Stomach (tissue), 9 donors: ENCODE data around the gene ANKRD33. TPM values are rescaled to one million over a fixed set of nuclear protein-coding genes. Genes with fewer than 3 reads are reported as not detected.
A peak's percentile ranks its signal among the peaks of the same experiment; 100 is the strongest.

ENCODE experiments used
- DNase-seq, 2 donors: peaks; one replicate each; pipeline versions ENCODE4 v3.0.0 to v3.0.0-alpha.2; 2013 to 2019
- H3K27ac ChIP-seq, 5 donors: fragments of 200-600 bp in 4 of 5; sonication (generic) in 4 of 5; one replicate each; pipeline ENCODE4 v1.5.1; 2013 to 2019; ENCODE audit warnings: mild to moderate bottlenecking in 1 of 5, moderate library complexity in 1 of 5
- H3K27me3 ChIP-seq, 3 donors: fragments of 200-600 bp; sonication (generic); one replicate each; pipeline ENCODE4 v1.5.1; 2017 to 2019; ENCODE audit warnings: mixed run types in 1 of 3
- H3K36me3 ChIP-seq, 4 donors: fragments of 200-600 bp; sonication (generic); 1 replicate in 3 of 4; 2 replicates in 1 of 4; pipeline ENCODE4 v1.5.1; 2016 to 2019
- H3K4me1 ChIP-seq, 4 donors: fragments of 200-600 bp; sonication (generic); one replicate each; pipeline ENCODE4 v1.5.1; 2016 to 2019
- H3K4me3 ChIP-seq, 4 donors: fragments of 200-600 bp; sonication (generic) in 3 of 4; one replicate each; pipeline ENCODE4 v1.5.1; 2016 to 2019; ENCODE audit warnings: mild to moderate bottlenecking in 1 of 4
- H3K9me3 ChIP-seq, 4 donors: fragments of 200-600 bp; sonication (generic); one replicate each; pipeline ENCODE4 v1.5.1; 2016 to 2019
- CTCF ChIP-seq, 7 experiments: fragments of 450-650 bp in 4 of 7; fragments of 200-600 bp in 3 of 7; sonication (generic) in 3 of 7; IDR thresholded peaks; one replicate each; pipeline ENCODE4 v1.5.1; 2016 to 2019; ENCODE audit warnings: antibody characterized with exemption in 7 of 7, control low read depth in 2 of 7, mild to moderate bottlenecking in 1 of 7
- EP300 ChIP-seq: sonication (generic); formaldehyde crosslinking; IDR thresholded peaks from one replicate; pipeline ENCODE4 v1.6.1; 2017; ENCODE audit warnings: antibody characterized with exemption
- POLR2A ChIP-seq, 4 donors: fragments of 450-650 bp; IDR thresholded peaks; one replicate each; pipeline ENCODE4 v1.6.1; 2016; ENCODE audit warnings: antibody characterized with exemption in 4 of 4, control low read depth in 2 of 4, mild to moderate bottlenecking in 1 of 4, moderate library complexity in 1 of 4
- POLR2AphosphoS5 ChIP-seq, 3 donors: sonication (generic); formaldehyde crosslinking; IDR thresholded peaks; one replicate each; pipeline ENCODE4 v1.6.1; 2016; ENCODE audit warnings: antibody characterized with exemption in 3 of 3
- WGBS, 5 donors: extraction: QIAGEN DNeasy Blood & Tissue Kit in 3 of 5; methylation state at CpG; one replicate each; pipeline versions ENCODE4 v1.1.5 to v1.1.7; 2013 to 2018; 5-methylcytosine and 5-hydroxymethylcytosine counted together
- intact Hi-C: fragments of 100-400 bp; cut with DNase I; formaldehyde crosslinking; loops from one replicate; pipeline ENCODE4 v1.15.1; 2023; ENCODE audit warnings: low total_unique reads
- polyA plus RNA-seq, 3 donors: library from polyadenylated mRNA; stranded (reverse); fragments of 200-250 nt; gene quantifications; one replicate each; pipeline ENCODE4 v1.2.3, GENCODE V29; 2013
- total RNA-seq, 5 donors: library from RNA; depleted of rRNA; stranded (reverse); fragments of >200 nt; gene quantifications; one replicate each; pipeline versions ENCODE4 v1.1.0 to v1.2.3, GENCODE V29; 2014 to 2016
- donor health status: healthy with polysubstance abuse.
- donor health status: Bipolar disorder and iron deficiency.
- donor health status: healthy.

ANKRD33 gene
- total and polyA plus RNA-seq, 8 donors, result not detected

GRCh38 chr12:51886021-51886710 is 1.7 kb upstream of the ANKRD33 start:
- Histone ChIP-seq H3K27ac (peak overlapping the region in 4 of 5 donors; percentile 24 to 74 (median 67)), H3K9me3 (no peaks in the 10 kb centered on the region), H3K27me3 (peaks cover 0 to 36% (median 4%) of the 10 kb centered on the region in 3 donors), H3K4me3 (no peak overlapping the region), H3K36me3 (no peaks in the 10 kb centered on the region), H3K4me1 (peaks cover 0 to 29% (median 14%) of the 10 kb centered on the region in 4 donors)
- intact Hi-C loops, result no loop called here
- DNase-seq, result peak in 1 of 2 donors; percentile 90
- WGBS, 5 donors, result 54 to 68% (median 63%) methylated on average over 10 of the region's 10 CpGs
- TF ChIP-seq POLR2A (IDR thresholded peaks at IDR 0.05) (no peak), POLR2AphosphoS5 (IDR thresholded peaks at IDR 0.05) (peak; percentile 79 to 91 (median 81))

GRCh38 chr12:51888316-51889215 is 663 bp downstream of the ANKRD33 start:
- DNase-seq, result no peak

GRCh38 chr12:51889216-51890132 is 1.6 kb downstream of the ANKRD33 start:
- peaks cover 0 to 37% (median 18%) of the 10 kb centered on the region in 4 donors for H3K4me1 ChIP-seq
- no peaks in the 10 kb centered on the region for H3K36me3 ChIP-seq
- peaks cover 0 to 36% (median 4%) of the 10 kb centered on the region in 3 donors for H3K27me3 ChIP-seq
- TF ChIP-seq CTCF (IDR thresholded peaks at IDR 0.05), result no peak
- no peak for TF ChIP-seq POLR2AphosphoS5 (IDR thresholded peaks at IDR 0.05)
- no peak for TF ChIP-seq POLR2A (IDR thresholded peaks at IDR 0.05)
- no peak for TF ChIP-seq EP300
- no peak overlapping the region for H3K27ac ChIP-seq
- H3K4me3 ChIP-seq, result no peak overlapping the region
- no peaks in the 10 kb centered on the region for H3K9me3 ChIP-seq
- 75 to 87% (median 86%) methylated on average over 11 to 21 of the region's 21 CpGs for WGBS, 5 donors
- intact Hi-C loops, result no loop called here
- DNase-seq, result no peak

More at GRCh38 chr12:51888316-51889215, 663 bp downstream of the ANKRD33 start:
- WGBS, 5 donors, result 65 to 74% (median 70%) methylated on average over 9 to 15 of the region's 15 CpGs
- Histone ChIP-seq H3K36me3 (no peaks in the 10 kb centered on the region), H3K4me1 (peaks cover 0 to 37% (median 18%) of the 10 kb centered on the region in 4 donors), H3K9me3 (no peaks in the 10 kb centered on the region), H3K27ac (no peak overlapping the region), H3K27me3 (peaks cover 0 to 36% (median 4%) of the 10 kb centered on the region in 3 donors), H3K4me3 (no peak overlapping the region)
- TF ChIP-seq EP300 (no peak), CTCF (IDR thresholded peaks at IDR 0.05) (no peak), POLR2A (IDR thresholded peaks at IDR 0.05) (no peak), POLR2AphosphoS5 (IDR thresholded peaks at IDR 0.05) (no peak)
- intact Hi-C loops, result no loop called here

- H3K27me3 ChIP-seq, result peaks cover 0 to 37% (median 4%) of the 10 kb centered on the region in 3 donors
- intact Hi-C loops, result no loop called here
- H3K27ac ChIP-seq, result no peak overlapping the region
- H3K9me3 ChIP-seq, result no peaks in the 10 kb centered on the region
- no peaks in the 10 kb centered on the region for H3K36me3 ChIP-seq
- no peak for TF ChIP-seq CTCF (IDR thresholded peaks at IDR 0.05)
- TF ChIP-seq POLR2A (IDR thresholded peaks at IDR 0.05), result no peak
- no peak for TF ChIP-seq EP300
- TF ChIP-seq POLR2AphosphoS5 (IDR thresholded peaks at IDR 0.05), result no peak
- H3K4me3 ChIP-seq, result no peak overlapping the region
- WGBS, 5 donors, result 89 to 95% (median 93%) methylated on average over 2 of the region's 2 CpGs
- no peak for DNase-seq
- H3K4me1 ChIP-seq, result peaks cover 0 to 42% (median 18%) of the 10 kb centered on the region in 4 donors
Measured at GRCh38 chr12:51890133-51890464, 2.2 kb downstream of the ANKRD33 start.
